SH-SY5Y (cell line): ENCODE results near the gene HNRNPM.

Experiments used
- GATA2 ChIP-seq: IDR thresholded peaks from 2 replicates; pipeline ENCODE4 v1.6.1; 2011; ENCODE audit warnings: mild to moderate bottlenecking, low read depth, low read length
- GATA3 ChIP-seq: IDR thresholded peaks from 2 replicates; pipeline ENCODE4 v1.6.1; 2011; ENCODE audit warnings: low read depth, mild to moderate bottlenecking, low read length, moderate library complexity

DNA sequence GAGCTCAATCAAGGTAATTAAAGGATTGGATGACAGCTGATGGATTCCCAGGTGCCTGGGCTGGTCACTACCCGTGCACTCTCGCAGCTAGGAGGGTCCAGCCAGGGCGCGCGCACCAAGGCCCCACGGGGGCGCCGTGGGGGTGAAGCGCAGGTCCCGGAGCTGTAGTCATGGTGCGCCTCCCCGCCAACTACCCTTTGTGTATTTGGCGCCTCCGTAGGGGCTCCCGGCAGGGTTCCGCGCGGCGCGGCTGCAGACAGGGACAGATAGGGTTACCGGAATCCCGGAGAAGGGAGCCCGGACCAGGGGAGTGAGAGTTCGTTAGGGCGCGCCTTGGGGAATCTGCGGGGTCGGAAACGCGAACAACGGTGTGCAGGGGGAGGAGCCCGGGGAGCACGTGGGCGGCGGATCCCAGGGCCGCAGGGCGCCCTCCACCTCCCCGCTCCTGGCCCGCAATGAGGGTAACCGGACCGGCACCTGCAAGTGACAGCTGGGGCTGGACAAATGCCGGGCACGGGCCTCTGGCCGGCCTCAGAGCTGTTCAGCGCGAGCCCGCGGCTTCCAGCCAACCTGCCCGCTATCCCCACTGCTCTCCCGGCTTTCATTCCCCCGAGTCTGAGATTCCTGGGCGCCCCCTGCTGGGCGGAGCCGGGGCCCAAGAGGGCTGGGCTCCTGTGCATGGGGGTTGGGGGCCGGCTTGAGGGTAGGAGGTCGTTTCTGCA is 61.1 kb downstream of the HNRNPM start:
- TF ChIP-seq GATA2 (no peak), GATA3 (no peak)
